Transverse colon (tissue), 4 donors: ENCODE data around the gene ANP32A.

Experiments used
- CTCF ChIP-seq, 5 experiments: fragments of 200-600 bp in 3 of 5; fragments of 450-650 bp in 2 of 5; sonication (generic) in 3 of 5; IDR thresholded peaks; 1 replicate in 2 of 5; 2 replicates in 3 of 5; pipeline ENCODE4 v1.5.1; 2016 to 2017; ENCODE audit warnings: antibody characterized with exemption in 5 of 5, inconsistent platforms in 3 of 5, mild to moderate bottlenecking in 2 of 5, moderate library complexity in 1 of 5
- EP300 ChIP-seq: sonication (generic); formaldehyde crosslinking; IDR thresholded peaks from one replicate; pipeline ENCODE4 v1.6.1; 2017; ENCODE audit warnings: antibody characterized with exemption, low read depth
- POLR2A ChIP-seq: fragments of 450-650 bp; IDR thresholded peaks from one replicate; pipeline ENCODE4 v1.6.1; 2016; ENCODE audit warnings: antibody characterized with exemption, mild to moderate bottlenecking, moderate library complexity
- POLR2AphosphoS5 ChIP-seq, 3 donors: sonication (generic); formaldehyde crosslinking; IDR thresholded peaks; one replicate each; pipeline ENCODE4 v1.6.1; 2016; ENCODE audit warnings: antibody characterized with exemption in 3 of 3

GRCh38 chr15:68821190-68821840 lies 620 bp upstream of the ANP32A start:
- TF ChIP-seq POLR2AphosphoS5 (IDR thresholded peaks at IDR 0.05): peak in 1 of 3 donors; percentile 3
- no peak for TF ChIP-seq POLR2A
- TF ChIP-seq CTCF (IDR thresholded peaks at IDR 0.05): no peak
- TF ChIP-seq EP300: no peak
